SKM-1 (cell line): ENCODE results near the gene CDKN2D.
"Not testable (repeated sequence)": the region's sequence is repeated elsewhere in the genome, so short reads cannot be mapped to it uniquely, and the experiment has no call there.

Source experiments
- DNase-seq: peaks from one replicate; lab custom pipeline; 2025; ENCODE audit not compliant: unreplicated experiment; lab: John Stamatoyannopoulos, UW

Gene CDKN2D

DNA sequence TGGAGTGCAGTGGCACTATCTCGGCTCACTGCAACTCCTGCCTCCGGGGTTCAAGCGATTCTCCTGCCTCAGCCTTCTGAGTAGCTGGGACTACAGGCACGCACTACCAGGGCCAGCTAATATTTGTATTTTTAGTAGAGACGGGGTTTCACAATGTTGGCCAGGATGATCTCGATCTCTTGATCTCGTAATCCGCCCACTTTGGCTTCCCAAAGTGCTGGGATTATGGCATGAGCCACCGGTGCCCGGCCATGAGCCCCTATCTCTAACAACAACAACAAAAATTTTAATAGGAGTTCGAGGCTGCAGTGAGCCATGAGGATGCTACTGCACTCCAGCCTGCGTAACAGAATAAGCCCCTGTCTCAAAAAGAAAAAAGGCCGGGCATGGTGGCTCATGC, 13.3 kb upstream of the CDKN2D start:
- no peak for DNase-seq

DNA sequence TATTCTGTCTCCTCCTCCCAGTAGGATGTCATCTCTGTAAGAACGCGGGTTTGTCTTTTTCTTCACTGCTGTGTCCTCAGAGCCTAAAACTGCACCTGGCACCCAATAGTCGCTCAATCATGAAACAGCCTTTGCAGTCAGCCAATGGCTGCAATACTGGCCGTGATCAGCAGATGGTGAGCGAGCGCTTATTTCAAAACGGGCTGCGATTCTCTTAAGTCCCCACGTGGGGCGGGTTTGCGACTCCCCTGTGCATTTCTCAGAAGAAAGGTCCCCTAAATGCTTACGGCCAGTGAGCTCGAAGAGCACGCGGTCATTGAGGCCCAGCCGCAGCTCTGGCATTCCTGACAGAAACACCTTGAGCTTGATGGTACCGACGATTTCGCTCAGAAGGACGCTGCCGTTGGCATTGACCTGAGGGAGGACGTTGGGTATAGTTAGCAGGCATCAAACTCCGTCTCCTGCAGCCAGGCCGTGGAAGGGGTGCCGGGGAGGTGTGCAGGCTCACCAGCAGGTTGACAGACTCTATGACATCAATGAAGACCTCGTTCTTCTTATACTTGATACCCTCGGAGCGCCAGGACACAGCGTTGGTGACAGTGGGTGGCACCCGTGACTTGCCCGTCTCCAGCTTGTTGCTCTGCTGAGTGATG, 12.3 kb upstream of the CDKN2D start:
- peak; percentile 85 for DNase-seq

DNA sequence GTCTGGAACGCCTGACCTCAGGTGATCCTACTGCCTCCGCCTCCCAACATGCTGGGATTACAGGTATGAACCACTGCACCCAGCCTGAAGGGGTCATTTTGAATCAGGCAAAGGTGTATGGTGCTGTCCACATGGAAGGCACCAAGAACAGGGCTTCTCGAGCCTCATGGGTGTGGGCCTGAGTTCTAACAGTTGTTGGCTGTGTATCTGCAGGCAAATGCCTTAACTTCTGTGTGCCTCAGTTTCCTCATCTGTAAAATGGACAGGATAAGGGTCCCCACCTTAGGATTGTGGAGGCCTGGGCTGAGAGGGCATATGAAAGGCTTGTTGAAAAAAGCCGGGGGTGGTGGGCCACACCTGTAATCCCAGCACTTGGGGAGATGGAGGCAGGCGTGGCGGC, 9.2 kb upstream of the CDKN2D start:
- no peak for DNase-seq

DNA sequence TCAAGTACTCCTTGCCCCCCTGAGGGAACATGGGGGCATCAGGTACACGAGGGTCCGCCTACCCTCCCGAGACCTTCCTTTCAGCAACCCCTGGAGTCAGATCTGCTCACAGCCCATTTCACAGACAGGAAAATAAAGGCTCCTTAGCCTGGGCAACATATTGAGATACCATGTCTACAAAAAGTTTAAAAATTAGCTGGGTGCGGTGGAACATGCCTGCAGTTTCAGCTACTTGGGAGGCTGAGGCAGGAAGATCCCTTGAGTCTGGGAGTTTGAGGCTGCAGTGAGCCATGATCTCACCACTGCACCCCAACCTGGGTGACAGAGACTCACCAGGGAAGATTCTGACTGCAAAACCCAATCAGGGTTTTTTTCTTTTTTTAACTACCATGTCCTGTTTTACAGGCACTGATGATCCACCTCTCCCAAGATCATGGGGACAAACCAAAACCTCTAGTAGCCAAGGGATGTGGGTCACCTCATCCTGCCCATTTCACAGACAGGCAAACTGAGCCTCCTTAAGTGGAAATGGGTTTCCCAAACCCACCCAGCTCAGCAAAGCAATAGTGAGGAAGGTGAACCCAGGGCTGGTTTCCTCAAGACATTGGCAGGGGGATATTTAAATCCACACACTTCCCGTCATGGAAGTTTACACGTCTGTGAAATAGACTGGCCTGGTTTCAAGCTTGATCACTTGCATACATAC, 6.4 kb upstream of the CDKN2D start:
- no peak for DNase-seq

DNA sequence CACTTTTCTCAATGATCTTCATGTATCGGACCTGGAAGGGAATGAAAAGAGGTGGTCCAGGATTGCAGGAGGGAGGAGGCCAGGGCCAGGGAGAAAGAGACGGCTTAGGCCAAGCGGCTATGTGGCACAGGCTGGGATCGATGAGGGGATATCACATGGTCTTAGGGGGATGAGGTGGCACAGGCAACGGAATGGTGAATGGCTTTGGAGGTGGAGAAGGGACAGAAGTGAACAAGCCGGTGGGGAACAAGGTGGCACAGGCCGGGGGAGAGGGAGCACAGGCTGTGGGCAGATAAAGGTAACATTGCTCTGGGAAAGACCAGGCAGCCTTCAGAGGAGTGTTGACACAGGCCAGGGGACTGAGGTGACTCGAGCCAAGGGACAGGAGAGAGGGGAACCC, 5.7 kb upstream of the CDKN2D start:
- DNase-seq = no peak

DNA sequence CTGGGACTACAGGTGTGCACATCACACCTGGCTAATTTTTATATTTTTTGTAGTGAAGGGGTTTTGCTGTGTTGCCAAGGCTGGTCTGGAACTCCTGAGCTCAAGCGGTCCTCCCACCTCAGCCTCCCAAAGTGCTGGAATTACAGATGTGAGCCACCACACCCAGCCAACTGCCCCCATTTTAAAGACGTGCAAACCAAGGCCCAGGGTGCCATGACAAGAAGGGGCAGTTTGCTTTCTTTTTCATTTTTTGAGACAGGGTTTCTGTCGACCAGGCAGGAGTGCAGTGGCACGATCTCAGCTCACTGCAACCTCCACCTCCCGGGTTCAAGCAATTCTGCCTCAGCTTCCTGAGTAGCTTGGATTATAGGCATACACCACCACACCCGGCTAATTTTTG, 5.0 kb upstream of the CDKN2D start:
- DNase-seq = not testable (repeated sequence)

DNA sequence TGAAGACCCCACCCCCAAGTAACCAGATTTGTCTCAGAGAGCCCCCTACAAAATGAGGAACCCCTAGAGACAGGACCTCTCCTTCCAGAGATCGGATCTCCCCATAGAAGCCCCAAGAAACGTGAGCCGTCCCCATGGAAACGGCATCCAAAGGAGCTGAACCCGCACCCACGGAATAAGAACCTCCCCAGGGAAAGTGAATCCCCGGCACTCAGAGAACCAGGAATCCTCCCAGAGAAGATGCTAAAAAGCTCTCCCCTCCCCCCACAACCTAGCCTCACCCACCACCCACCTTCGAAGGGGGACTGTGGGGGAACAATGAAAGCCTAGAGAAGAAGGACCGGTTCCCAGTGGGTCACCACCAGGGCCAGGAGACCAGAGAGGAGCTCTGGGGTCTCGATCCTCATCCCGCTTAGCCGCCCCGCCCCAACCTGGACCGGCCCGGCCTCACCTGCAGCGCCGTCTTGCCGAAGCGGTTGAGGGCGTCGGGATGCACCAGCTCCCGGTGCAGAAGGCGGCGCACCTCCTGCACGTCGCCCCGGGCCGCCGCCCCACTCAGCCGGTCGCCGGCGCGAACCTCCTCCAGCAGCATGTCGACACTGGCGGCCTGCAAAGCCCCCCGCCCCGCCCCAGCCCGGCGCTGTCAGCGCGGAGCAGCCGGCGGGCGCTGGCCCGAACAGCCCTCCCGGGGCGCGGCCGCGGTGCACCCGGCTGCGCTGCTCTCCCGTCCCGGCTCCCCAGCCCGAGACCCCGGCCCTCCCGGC, 535 bp downstream of the CDKN2D start:
- DNase-seq = no peak

DNA sequence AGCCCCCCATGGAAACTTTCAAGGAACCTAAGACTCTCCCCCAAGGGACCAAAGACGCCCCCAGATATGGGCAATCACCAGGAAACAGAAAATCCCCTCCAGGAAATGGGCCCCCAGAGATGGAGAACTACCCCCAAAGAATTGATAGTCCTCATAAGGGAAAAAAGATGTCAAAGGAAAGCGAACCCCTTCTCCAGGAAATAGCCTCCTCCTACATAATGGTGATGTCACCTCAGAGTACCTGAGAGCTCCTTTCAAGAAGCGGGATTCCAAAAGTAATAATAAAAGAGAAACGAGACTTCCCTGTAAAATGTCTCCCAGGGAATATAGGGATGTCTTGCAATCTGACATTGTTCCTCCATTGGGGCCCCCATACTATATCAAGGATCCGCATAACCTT, 1.1 kb downstream of the CDKN2D start:
- DNase-seq = no peak

DNA sequence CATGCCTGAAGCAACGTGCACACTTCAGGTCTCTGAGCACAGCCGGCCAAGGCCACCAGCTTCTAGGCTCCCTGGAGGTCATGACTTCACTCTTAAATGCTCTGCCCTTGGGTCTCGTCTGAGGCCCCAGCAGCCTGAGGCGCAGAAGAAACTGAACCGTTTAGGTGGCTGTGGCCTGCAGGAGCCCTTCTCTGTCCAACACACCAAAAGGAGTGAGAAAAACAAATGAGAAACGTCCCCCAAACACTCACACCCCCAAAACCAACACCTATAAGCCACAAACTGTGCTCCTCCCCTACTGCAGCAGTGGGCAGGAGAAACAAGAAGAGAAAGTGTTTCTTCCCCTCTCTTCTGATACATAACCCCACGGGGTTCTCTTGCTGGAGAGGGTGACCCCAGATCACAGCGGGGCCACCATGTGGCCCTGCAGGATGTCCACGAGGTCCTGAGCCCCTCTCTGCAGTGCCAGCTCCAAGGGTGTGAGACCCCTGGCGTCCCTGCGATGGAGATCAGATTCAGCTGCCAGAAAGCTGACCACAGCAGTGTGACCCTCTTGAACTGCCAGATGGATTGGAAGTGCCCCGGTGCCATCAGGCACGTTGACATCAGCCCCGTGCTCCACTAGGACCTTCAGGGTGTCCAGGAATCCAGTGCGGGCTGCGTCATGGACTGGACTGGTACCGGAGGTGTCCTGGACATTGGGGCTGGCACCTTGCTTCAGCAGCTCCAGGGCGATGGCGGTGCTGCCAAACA, 1.9 kb downstream of the CDKN2D start:
- DNase-seq = peak; percentile 47

DNA sequence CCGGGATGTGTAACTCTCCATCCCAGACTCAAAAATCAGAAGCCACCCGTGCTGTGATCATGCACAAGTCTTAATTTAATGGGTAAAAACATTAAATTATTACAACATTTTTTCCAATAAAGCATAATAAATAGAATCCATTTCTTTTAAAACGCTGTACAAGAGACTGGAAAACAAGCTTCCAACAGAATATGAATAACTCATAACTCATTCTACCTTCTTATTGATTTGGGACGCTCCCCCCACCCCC, 2.4 kb downstream of the CDKN2D start:
- DNase-seq = no peak

DNA sequence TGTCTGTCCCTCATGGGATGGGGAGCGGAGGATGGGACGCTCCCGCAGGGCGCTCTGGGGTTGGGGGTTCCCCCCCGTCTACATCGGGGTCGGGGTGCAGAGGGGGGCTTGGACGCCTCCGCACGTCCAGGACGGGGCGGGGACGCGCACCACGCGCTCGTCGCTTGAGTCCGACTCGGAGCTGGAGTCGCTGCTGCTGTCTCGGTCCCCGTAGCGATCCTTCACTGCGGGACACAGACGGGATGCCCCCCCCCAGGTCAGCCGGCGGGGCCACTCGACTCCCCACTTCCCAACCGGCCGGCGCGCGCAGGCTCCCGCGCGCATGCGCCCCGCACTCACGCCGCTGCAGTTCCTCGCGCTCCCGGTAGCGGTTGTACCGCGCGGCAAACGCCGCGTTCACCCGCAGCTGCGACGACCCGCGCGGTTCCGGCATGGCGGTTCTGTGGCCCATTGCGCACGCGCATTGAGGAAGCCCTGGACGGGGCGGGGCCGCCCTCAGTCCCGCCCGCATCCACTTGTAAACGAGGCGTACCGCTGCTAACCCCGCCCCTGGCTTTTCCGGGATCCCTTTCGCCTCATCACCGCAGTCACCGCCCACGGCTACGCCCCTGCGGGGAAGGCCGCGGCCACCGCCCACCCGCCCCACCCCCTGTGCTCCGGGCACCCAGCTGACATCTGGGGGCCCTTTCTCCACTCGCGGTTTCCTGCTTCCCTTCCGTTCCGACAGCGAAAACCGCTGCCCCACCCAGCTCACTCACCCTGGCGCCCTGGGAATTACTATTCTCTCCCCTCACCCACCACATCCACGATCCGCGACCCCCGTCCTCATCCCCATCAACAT, 3.0 kb downstream of the CDKN2D start, which contains the start of gene KRI1:
Gene KRI1 (minus strand): TSS at position 444 of the 841 bp plus-strand sequence. CDS start 11 bp downstream, at position 433.
- peak; percentile 97 for DNase-seq

DNA sequence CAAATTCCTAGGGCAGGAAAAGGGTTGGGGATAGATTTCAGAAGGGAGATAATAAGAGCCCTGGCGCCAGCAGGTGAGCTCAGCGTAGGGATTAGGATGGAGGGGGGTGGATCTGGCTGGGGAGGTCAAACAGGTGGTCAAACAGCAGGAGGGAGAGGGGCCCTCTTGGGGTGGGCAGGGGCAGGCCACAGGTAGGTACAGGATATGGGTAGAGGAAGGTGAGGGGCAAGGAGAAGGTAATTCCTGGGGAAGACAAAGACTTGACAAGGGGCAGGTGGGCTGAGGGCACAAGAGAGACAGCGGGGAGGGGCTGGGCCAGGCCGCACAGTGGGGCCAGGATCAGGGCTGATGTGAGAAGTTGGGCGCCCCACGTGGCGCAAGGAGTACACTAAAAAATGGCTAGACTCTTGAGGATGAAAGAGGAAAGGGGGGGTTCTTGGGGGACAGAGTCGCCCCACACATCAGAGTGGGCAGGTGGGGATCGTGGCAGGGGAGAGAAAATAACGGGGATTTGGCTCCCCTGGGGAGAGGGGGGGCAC, 3.7 kb downstream of the CDKN2D start:
- DNase-seq = no peak

DNA sequence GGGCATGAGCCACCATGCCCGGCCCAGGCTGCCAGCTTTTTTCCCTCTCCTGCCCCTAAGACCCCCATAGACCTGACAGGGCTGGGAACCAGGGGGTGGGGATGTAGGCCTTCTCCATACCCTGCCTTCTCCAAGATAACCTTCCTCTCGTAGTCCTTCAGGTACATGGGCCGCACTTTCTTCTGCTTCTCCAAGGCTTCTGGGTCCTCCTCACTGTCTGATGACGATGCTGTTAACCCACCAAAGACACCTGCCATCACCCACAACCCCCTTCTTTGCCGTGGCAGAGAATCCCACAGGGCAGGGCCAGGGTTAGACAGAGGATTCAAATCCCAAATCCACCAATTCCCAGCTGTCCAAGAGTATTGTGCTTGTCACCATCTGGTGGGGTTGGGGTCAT, 6.2 kb downstream of the CDKN2D start:
- DNase-seq = no peak

DNA sequence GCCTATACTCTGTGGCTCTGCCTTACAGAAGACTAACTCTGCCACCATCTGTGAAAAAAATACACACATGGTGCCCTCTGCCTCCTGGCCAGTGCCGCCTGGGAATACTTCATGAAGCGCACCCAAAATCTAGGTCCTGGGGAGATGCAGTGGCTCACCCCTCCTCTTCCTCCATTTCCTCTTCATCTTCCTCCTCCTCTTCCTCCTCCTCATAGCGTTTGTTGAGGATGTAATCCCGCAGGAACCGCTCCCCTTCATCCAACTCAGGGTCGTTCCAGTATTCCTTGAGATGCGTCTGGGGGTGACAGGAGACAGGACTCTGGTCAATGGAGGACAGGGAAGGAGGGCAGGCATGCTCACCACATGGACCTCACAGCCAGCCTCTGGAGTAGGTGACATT, 8.6 kb downstream of the CDKN2D start:
- DNase-seq = no peak

DNA sequence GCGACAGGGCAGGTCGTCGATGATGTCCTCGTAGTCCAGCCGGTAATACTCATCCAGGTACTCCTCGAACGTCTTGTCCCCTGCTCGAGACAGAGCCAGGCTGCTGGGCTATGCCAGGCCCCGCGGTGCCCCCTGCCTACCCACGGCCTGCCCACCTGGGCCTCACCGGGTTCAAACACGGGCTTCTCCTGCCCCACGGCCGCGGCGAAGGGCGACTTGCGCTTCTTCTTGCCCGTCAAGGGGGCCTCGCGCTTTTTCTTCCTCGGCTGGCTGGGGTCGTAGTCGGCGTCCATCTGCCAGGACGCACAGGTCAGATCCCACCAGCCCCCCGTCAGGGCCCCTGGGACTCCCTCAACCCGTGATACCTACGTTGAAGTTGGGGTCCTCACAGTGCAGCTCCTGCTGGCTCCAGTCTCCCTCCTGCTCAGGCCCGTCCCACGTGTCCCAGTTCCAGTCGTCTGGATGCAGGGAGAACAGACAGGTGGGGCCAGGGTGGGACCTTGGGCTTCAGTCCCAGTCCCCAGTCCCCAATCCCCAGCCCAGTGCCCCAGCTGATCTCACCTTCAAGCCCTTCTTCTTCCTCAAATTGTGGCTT, 11.1 kb downstream of the CDKN2D start:
- no peak for DNase-seq

DNA sequence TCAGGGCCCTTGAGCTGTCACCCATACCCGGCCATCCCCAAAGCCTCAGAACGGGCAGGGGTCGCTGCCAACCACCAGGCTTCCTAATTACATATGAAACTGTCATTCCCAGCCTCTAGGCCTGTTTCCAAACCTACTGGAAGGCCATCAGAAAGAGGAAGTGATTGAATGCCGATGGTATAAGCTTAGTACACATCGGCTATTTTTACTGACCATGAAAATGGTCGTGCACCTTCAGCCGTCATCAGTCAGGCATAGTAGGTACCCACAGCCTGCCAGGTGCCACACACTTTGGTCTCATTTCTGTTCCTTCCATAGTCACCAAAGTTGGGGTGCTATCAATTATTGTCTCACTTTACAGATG, 13.2 kb downstream of the CDKN2D start:
- no peak for DNase-seq

DNA sequence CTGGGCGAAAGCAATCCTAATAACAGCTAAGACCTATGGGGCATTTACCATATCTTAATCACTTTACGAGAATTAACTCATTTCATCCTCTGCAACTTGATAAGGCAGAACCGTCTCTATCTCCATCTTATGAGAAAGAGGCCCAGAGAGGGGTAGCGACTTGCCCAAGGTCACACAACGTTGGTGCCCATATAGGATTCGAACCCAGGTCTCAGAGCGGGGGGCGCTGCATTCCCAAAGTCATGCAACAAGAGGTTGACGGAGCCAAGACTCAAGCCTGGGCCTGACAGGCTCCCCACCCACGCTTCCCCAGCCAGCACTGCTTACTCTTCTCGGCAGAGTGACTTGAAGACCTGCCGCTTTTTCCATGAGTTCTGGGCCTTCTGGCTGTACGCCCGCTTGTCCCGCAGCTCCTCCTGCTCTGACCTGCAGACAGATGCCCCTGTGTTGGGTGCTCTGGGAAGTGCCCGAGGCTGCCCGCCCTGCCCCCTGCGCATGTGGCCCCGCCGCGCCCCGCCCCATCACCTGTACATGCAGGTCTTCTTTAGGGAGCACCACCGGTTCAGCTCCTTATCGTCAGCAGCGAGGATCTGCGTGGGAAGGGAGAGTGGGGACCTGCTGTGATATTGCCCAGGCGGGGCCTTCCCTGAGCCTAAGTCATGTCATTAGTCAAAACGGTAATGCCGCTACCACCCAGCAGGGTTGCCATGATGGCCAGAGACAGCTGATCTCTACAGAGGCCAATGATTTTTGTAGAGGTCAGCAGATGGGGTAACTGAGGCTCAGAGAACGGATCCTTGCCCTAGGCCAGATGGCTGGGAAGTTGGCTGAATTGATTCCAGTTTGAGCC, 13.8 kb downstream of the CDKN2D start:
- DNase-seq = no peak

DNA sequence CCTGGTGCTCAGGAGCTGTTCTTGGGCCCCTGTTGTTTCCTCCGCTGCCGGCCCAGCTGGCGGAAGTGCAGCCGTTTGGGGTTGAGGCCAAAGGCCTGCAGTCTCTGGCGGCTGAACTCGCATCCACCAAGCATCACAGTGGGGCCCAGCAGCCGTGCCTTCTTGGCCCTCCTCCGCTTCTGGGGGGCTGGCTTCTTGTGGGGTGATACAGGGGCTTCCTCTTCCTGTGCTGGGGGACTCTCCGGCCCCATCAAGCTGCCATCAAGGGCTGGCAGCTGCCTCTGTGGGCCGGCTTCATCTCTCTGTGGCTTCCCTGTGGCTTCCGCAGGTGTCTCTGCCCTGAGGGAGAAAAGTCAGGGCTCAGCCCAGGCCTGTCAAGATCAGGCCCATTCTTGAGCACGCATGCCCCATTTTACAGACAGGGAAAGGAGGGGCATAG, 14.8 kb downstream of the CDKN2D start:
- DNase-seq = no peak

DNA sequence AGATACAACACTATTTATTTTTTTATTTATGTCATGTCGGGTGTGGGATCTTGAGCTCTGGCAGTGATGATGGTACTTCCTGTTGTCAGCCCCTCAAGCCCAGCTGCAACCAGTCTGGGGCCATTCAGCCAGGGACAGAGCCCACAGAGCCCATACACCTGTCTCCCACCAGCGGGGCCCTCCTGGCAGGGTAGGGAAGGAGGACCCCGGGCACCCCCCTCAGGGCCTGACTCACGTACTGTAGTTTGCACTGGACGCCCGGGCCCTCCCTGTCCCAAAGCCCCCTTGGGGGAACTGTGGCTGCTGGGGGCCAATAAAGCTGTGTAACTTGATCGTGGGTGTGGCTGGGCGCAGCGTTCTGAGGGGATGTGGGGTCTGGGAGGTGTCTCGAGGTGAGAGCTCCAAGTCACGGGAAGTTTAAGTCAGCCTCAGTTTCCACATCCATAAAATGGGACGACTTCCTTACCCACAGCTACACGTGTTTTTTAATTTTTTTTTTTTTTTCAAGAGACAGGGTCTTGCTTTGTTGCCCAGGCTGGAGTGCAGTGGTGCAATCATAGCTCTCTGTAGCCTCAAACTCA, 15.6 kb downstream of the CDKN2D start:
- DNase-seq = no peak
